Measurements from ENCODE around the gene RACK1.
"Not testable (repeated sequence)": the region's sequence is repeated elsewhere in the genome, so short reads cannot be mapped to it uniquely, and the experiment has no call there.

The RACK1 gene

GRCh38 chr5:181212080-181212479 is 31.6 kb downstream of the RACK1 start:
- DNase-seq, result no peak

GRCh38 chr5:181211208-181211607 is 32.5 kb downstream of the RACK1 start:
- DNase-seq, result no peak

GRCh38 chr5:181210698-181211097 is 33.0 kb downstream of the RACK1 start:
- not testable (repeated sequence) for DNase-seq

GRCh38 chr5:181210148-181210547 is 33.6 kb downstream of the RACK1 start:
- DNase-seq, result not testable (repeated sequence)

- DNase-seq, result not testable (repeated sequence)
Measured at GRCh38 chr5:181209006-181209405, 34.7 kb downstream of the RACK1 start.

GRCh38 chr5:181207960-181208253 is 35.8 kb downstream of the RACK1 start:
- DNase-seq, result no peak

- no peak for DNase-seq
Measured at GRCh38 chr5:181207214-181207959, 36.3 kb downstream of the RACK1 start.

- no peak for DNase-seq
Measured at GRCh38 chr5:181205761-181206649, 37.7 kb downstream of the RACK1 start.

- no peak for DNase-seq
Measured at GRCh38 chr5:181204826-181205760, 38.6 kb downstream of the RACK1 start, which contains the start of gene TRIM7. TRIM7 (minus strand) TSS chr5:181205196; CDS start chr5:181205110, 86 bp downstream.

- DNase-seq, result no peak
Measured at GRCh38 chr5:181204113-181204825, 39.4 kb downstream of the RACK1 start.

- DNase-seq, result no peak
Measured at GRCh38 chr5:181203777-181204112, 40.0 kb downstream of the RACK1 start.

- no peak for DNase-seq
Measured at GRCh38 chr5:181203093-181203711, 40.5 kb downstream of the RACK1 start.

- DNase-seq, result no peak
Measured at GRCh38 chr5:181200816-181201215, 42.9 kb downstream of the RACK1 start.

GRCh38 chr5:181199881-181200638 is 43.6 kb downstream of the RACK1 start:
- no peak for DNase-seq

- no peak for DNase-seq
Measured at GRCh38 chr5:181198905-181199519, 44.7 kb downstream of the RACK1 start.

GRCh38 chr5:181198106-181198685 is 45.5 kb downstream of the RACK1 start:
- no peak for DNase-seq

GRCh38 chr5:181197326-181197951 is 46.3 kb downstream of the RACK1 start:
- no peak for DNase-seq

GRCh38 chr5:181195249-181195761 is 48.4 kb downstream of the RACK1 start:
- no peak for DNase-seq

- DNase-seq, result no peak
Measured at GRCh38 chr5:181194489-181195248, 49.0 kb downstream of the RACK1 start.
